Measurements from ENCODE around the gene COPZ1.

Gene COPZ1

GRCh38 chr12:54383041-54383609 lies 58.2 kb downstream of the COPZ1 start:
- no peak for TF ChIP-seq CTCF (IDR thresholded peaks at IDR 0.05; ENCODE audit: insufficient read depth, low read depth, low read length, missing control alignments)
- DNase-seq (ENCODE audit: low read depth), result peak; percentile 99
- no peak overlapping the region for H3K4me3 ChIP-seq (ENCODE audit: low read length)

GRCh38 chr12:54384591-54385041 lies 59.7 kb downstream of the COPZ1 start, which contains the start of gene ZNF385A:
Gene ZNF385A (minus strand): TSS chr12:54384733. CDS start chr12:54384514, 219 bp downstream.
- no peak within 1 kb of the TSS for H3K4me3 ChIP-seq (ENCODE audit: low read length)
- no peak for TF ChIP-seq CTCF (IDR thresholded peaks at IDR 0.05; ENCODE audit: insufficient read depth, low read depth, low read length, missing control alignments)
- DNase-seq (ENCODE audit: low read depth), result no peak

- no peak for DNase-seq (ENCODE audit: low read depth)
- H3K4me3 ChIP-seq (ENCODE audit: low read length), result no peak overlapping the region
- no peak for TF ChIP-seq CTCF (IDR thresholded peaks at IDR 0.05; ENCODE audit: insufficient read depth, low read depth, low read length, missing control alignments)
Observed at GRCh38 chr12:54385251-54385914, 60.5 kb downstream of the COPZ1 start.

GRCh38 chr12:54386403-54387113 lies 61.6 kb downstream of the COPZ1 start:
- DNase-seq (ENCODE audit: low read depth), result no peak
- no peak for TF ChIP-seq CTCF (IDR thresholded peaks at IDR 0.05; ENCODE audit: insufficient read depth, low read depth, low read length, missing control alignments)
- peak overlapping the region; percentile 13 for H3K4me3 ChIP-seq (ENCODE audit: low read length)

GRCh38 chr12:54387114-54387467 lies 62.2 kb downstream of the COPZ1 start:
- no peak for DNase-seq (ENCODE audit: low read depth)
- H3K4me3 ChIP-seq (ENCODE audit: low read length), result peak overlapping the region; percentile 24
- no peak for TF ChIP-seq CTCF (IDR thresholded peaks at IDR 0.05; ENCODE audit: insufficient read depth, low read depth, low read length, missing control alignments)

- TF ChIP-seq CTCF (IDR thresholded peaks at IDR 0.05; ENCODE audit: insufficient read depth, low read depth, low read length, missing control alignments), result no peak
- peak overlapping the region; percentile 97 for H3K4me3 ChIP-seq (ENCODE audit: low read length)
- DNase-seq (ENCODE audit: low read depth), result no peak
Observed at GRCh38 chr12:54388237-54389133, 63.6 kb downstream of the COPZ1 start.
